A549 treated with GW870086 at 1 μM for 4 hours (cell line): Measurements from ENCODE around the gene TMEM174. TPM values are rescaled to one million over a fixed set of nuclear protein-coding genes. Genes with fewer than 3 reads are reported as not detected.

Experiments used
- total RNA-seq: library from RNA; stranded (reverse); fragments of 200-300 nt; extraction: Qiagen RNA extraction; gene quantifications from 5 replicates; pipeline ENCODE4 v1.2.3, GENCODE V29; 2022; ENCODE audit warnings: low read depth

Gene TMEM174, protein sequence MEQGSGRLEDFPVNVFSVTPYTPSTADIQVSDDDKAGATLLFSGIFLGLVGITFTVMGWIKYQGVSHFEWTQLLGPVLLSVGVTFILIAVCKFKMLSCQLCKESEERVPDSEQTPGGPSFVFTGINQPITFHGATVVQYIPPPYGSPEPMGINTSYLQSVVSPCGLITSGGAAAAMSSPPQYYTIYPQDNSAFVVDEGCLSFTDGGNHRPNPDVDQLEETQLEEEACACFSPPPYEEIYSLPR
- total RNA-seq, result not detected in 5 replicates

DNA sequence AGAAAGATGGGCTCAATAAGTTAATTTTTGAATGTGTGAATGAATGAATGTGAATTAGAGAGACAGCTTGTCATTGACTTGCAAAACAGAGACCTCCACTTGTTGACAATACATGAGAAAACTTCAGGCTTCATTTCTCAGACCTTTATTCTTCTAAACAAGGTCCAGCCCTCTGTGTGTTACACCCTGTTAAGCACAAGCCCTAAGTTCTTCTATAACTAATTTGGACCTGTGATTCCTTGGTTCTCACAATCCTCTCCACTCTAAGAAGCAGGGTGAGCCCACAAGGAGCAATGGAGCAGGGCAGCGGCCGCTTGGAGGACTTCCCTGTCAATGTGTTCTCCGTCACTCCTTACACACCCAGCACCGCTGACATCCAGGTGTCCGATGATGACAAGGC lies at the start of gene TMEM174:
TSS of gene TMEM174 (plus strand) at position 243 of the 400 bp plus-strand sequence. CDS start at position 294, 51 bp downstream.

Other genes starting within 250 kb of the TMEM174 start
- 8.9 to 15.1 TPM (median 14.2 TPM) in 5 replicates for gene FCHO2, start 217.2 kb upstream of the TMEM174 start, total RNA-seq
- gene TMEM171, start 52.6 kb upstream of the TMEM174 start, total RNA-seq, result 3.9 to 7.8 TPM (median 6.6 TPM) in 5 replicates